NCI-H2227 treated with DMSO at 0.1 percent for 48 hours (cell line): ENCODE data around the gene NOS1AP.
"Not testable (repeated sequence)": the region's sequence is repeated elsewhere in the genome, so short reads cannot be mapped to it uniquely, and the experiment has no call there.

Experiments
- DNase-seq: peaks from one replicate; lab custom pipeline; 2025; lab: John Stamatoyannopoulos, UW

Gene NOS1AP

GRCh38 chr1:162059721-162060120 lies 9.8 kb upstream of the NOS1AP start:
- no peak for DNase-seq

GRCh38 chr1:162060314-162060713 lies 9.2 kb upstream of the NOS1AP start:
- no peak for DNase-seq

GRCh38 chr1:162062542-162063015 lies 6.9 kb upstream of the NOS1AP start:
- peak; percentile 67 for DNase-seq

- no peak for DNase-seq
These were observed 4.5 kb upstream of the NOS1AP start for GRCh38 chr1:162065016-162065415.

- not testable (repeated sequence) for DNase-seq
These were observed 2.7 kb upstream of the NOS1AP start for GRCh38 chr1:162066836-162067235.

GRCh38 chr1:162067466-162067865 lies 2.0 kb upstream of the NOS1AP start:
- no peak for DNase-seq

- no peak for DNase-seq
These were observed 1.2 kb upstream of the NOS1AP start for GRCh38 chr1:162068301-162068700.

GRCh38 chr1:162070094-162070748 lies 730 bp downstream of the NOS1AP start:
- no peak for DNase-seq

- DNase-seq, result no peak
These were observed 1.3 kb downstream of the NOS1AP start for GRCh38 chr1:162070825-162071224.

- DNase-seq, result no peak
These were observed 3.2 kb downstream of the NOS1AP start for GRCh38 chr1:162072740-162073139.

- no peak for DNase-seq
These were observed 5.0 kb downstream of the NOS1AP start for GRCh38 chr1:162074276-162075005.

GRCh38 chr1:162075862-162076261 lies 6.4 kb downstream of the NOS1AP start:
- no peak for DNase-seq

GRCh38 chr1:162077648-162078299 lies 8.3 kb downstream of the NOS1AP start:
- no peak for DNase-seq

GRCh38 chr1:162079030-162079429 lies 9.5 kb downstream of the NOS1AP start:
- DNase-seq, result no peak

GRCh38 chr1:162080472-162081015 lies 11.1 kb downstream of the NOS1AP start:
- peak; percentile 39 for DNase-seq

GRCh38 chr1:162081316-162081715 lies 11.8 kb downstream of the NOS1AP start:
- no peak for DNase-seq

GRCh38 chr1:162082080-162082479 lies 12.6 kb downstream of the NOS1AP start:
- DNase-seq, result not testable (repeated sequence)

GRCh38 chr1:162083273-162083672 lies 13.8 kb downstream of the NOS1AP start:
- DNase-seq, result no peak

- DNase-seq, result no peak
These were observed 16.5 kb downstream of the NOS1AP start for GRCh38 chr1:162085991-162086390.

GRCh38 chr1:162087111-162087510 lies 17.6 kb downstream of the NOS1AP start:
- no peak for DNase-seq

GRCh38 chr1:162087574-162087973 lies 18.1 kb downstream of the NOS1AP start:
- no peak for DNase-seq

GRCh38 chr1:162088281-162088969 lies 18.9 kb downstream of the NOS1AP start:
- DNase-seq, result no peak
